Activated CD4-positive, alpha-beta T cell treated with anti-CD3 and anti-CD28 coated beads for 4 hours (primary cell): ENCODE measurements around the gene ST7.
"Not testable (repeated sequence)": the region's sequence is repeated elsewhere in the genome, so short reads cannot be mapped to it uniquely, and the experiment has no call there.

Experiments
- DNase-seq, 2 donors: peaks; one replicate each; pipeline ENCODE4 v3.0.0-alpha.2; 2020

Gene ST7

GRCh38 chr7:117238937-117239336 lies 285.6 kb downstream of the ST7 start:
- no peak for DNase-seq

- no peak for DNase-seq
Observed at GRCh38 chr7:117241088-117241487, 287.8 kb downstream of the ST7 start.

- DNase-seq: no peak
Observed at GRCh38 chr7:117243390-117243789, 290.1 kb downstream of the ST7 start.

GRCh38 chr7:117245703-117246102 lies 292.4 kb downstream of the ST7 start:
- DNase-seq: not testable (repeated sequence)

- DNase-seq: no peak
Observed at GRCh38 chr7:117247809-117248208, 294.5 kb downstream of the ST7 start.

- no peak for DNase-seq
Observed at GRCh38 chr7:117248829-117249228, 295.5 kb downstream of the ST7 start.

GRCh38 chr7:117249696-117250095 lies 296.4 kb downstream of the ST7 start:
- DNase-seq: no peak

- DNase-seq: no peak
Observed at GRCh38 chr7:117250245-117250644, 296.9 kb downstream of the ST7 start.

GRCh38 chr7:117250801-117251200 lies 297.5 kb downstream of the ST7 start:
- DNase-seq: no peak

- no peak for DNase-seq
Observed at GRCh38 chr7:117251687-117252086, 298.4 kb downstream of the ST7 start.

- no peak for DNase-seq
Observed at GRCh38 chr7:117259615-117260014, 306.3 kb downstream of the ST7 start.

GRCh38 chr7:117262546-117262945 lies 309.2 kb downstream of the ST7 start:
- DNase-seq: no peak

GRCh38 chr7:117264716-117265115 lies 311.4 kb downstream of the ST7 start:
- no peak for DNase-seq

GRCh38 chr7:117269417-117269816 lies 316.1 kb downstream of the ST7 start:
- no peak for DNase-seq

- DNase-seq: no peak
Observed at GRCh38 chr7:117269886-117270285, 316.6 kb downstream of the ST7 start.

- DNase-seq: no peak
Observed at GRCh38 chr7:117270371-117270770, 317.1 kb downstream of the ST7 start.

GRCh38 chr7:117271566-117271965 lies 318.3 kb downstream of the ST7 start:
- no peak for DNase-seq

GRCh38 chr7:117272017-117272759 lies 318.9 kb downstream of the ST7 start:
- no peak for DNase-seq

- DNase-seq: no peak
Observed at GRCh38 chr7:117273325-117273724, 320.0 kb downstream of the ST7 start.

- no peak for DNase-seq
Observed at GRCh38 chr7:117273814-117274225, 320.5 kb downstream of the ST7 start.

- no peak for DNase-seq
Observed at GRCh38 chr7:117274951-117275350, 321.6 kb downstream of the ST7 start.

- DNase-seq: no peak
Observed at GRCh38 chr7:117277576-117277975, 324.3 kb downstream of the ST7 start.

- DNase-seq: no peak
Observed at GRCh38 chr7:117278040-117278439, 324.7 kb downstream of the ST7 start.

- DNase-seq: no peak
Observed at GRCh38 chr7:117279203-117279602, 325.9 kb downstream of the ST7 start.
